B cell (primary cell): ENCODE data around the gene ANXA1. TPM values are rescaled to one million over a fixed set of nuclear protein-coding genes. Genes with fewer than 3 reads are reported as not detected.

Experiments used
- ATAC-seq: fragments of 200-7000 bp; cut with Tn5 transposase; one replicate; pipeline ENCODE4 v1.10.0; 2021; ENCODE audit warnings: low read depth, mild to moderate bottlenecking, moderate number of reproducible peaks, moderate library complexity
- CTCF ChIA-PET: fragments of 350-600 bp; sonication (Branson Sonifier 250); formaldehyde crosslinking; loops from one replicate; lab custom pipeline; 2021; ENCODE audit warnings: antibody characterized with exemption, inconsistent platforms; lab: Charles Lee
- POLR2A ChIA-PET: fragments of 350-600 bp; sonication (Branson Sonifier 250); formaldehyde crosslinking; loops from one replicate; lab custom pipeline; 2021; ENCODE audit warnings: antibody characterized with exemption; lab: Charles Lee
- DNase-seq: peaks from one replicate; pipeline ENCODE4 v3.0.0; 2013
- H2AFZ ChIP-seq: 2 replicates; pipeline ENCODE4 v1.6.1; 2012; ENCODE audit warnings: mild to moderate bottlenecking, low read depth, low read length; ENCODE audit not compliant: insufficient read depth, poor library complexity, severe bottlenecking
- H3K27ac ChIP-seq, 2 donors: 1 replicate in 1 of 2; 2 replicates in 1 of 2; pipeline ENCODE4 v1.5.1; 2012 to 2013; ENCODE audit warnings: low read length in 2 of 2, mild to moderate bottlenecking in 2 of 2, moderate library complexity in 1 of 2
- H3K27me3 ChIP-seq, 4 experiments: fragments of 200-600 bp in 1 of 4; sonication (generic) in 1 of 4; replicated peaks in 1 of 4; 1 replicate in 2 of 4; 2 replicates in 2 of 4; pipeline versions ENCODE4 v1.6.1 to v1.7.0; 2013 to 2016; ENCODE audit warnings: low read length in 3 of 4, mild to moderate bottlenecking in 2 of 4, mixed read lengths in 1 of 4, moderate library complexity in 1 of 4; ENCODE audit not compliant: insufficient read depth in 4 of 4, control insufficient read depth in 3 of 4; ENCODE audit errors: control extremely low read depth in 1 of 4
- H3K36me3 ChIP-seq, 2 experiments: replicated peaks in 1 of 2; 1 replicate in 1 of 2; 2 replicates in 1 of 2; pipeline versions ENCODE4 v1.6.1 to v1.7.1; 2013; ENCODE audit warnings: low read length in 1 of 2; ENCODE audit not compliant: insufficient read depth in 2 of 2, control insufficient read depth in 1 of 2; ENCODE audit errors: control extremely low read depth in 1 of 2, extremely low read depth in 1 of 2
- H3K4me1 ChIP-seq, 2 donors: fragments of 200-600 bp in 1 of 2; sonication (generic) in 1 of 2; 1 replicate in 1 of 2; 2 replicates in 1 of 2; pipeline versions ENCODE4 v1.5.1 to v1.6.1; 2013 to 2017; ENCODE audit warnings: low read length in 2 of 2; ENCODE audit not compliant: control insufficient read depth in 2 of 2, insufficient read depth in 2 of 2
- H3K4me2 ChIP-seq: replicated peaks from 2 replicates; pipeline ENCODE3; 2012; ENCODE audit warnings: mild to moderate bottlenecking, low read depth, low read length; ENCODE audit not compliant: poor library complexity, severe bottlenecking
- H3K4me3 ChIP-seq, 5 experiments: fragments of 200-600 bp in 1 of 5; sonication (generic) in 1 of 5; 1 replicate in 3 of 5; 2 replicates in 2 of 5; pipeline versions ENCODE4 v1.5.1 to v1.7.0; 2011 to 2016; ENCODE audit warnings: low read length in 4 of 5, mild to moderate bottlenecking in 4 of 5, low read depth in 2 of 5, control low read depth in 1 of 5, moderate library complexity in 1 of 5; ENCODE audit not compliant: insufficient read depth in 1 of 5; ENCODE audit errors: control extremely low read depth in 1 of 5, extremely low read depth in 1 of 5
- H3K79me2 ChIP-seq: fragments of 200-600 bp; sonication (generic); one replicate; pipeline ENCODE4 v1.6.0; 2016; ENCODE audit warnings: low read length; ENCODE audit not compliant: control insufficient read depth, insufficient read depth
- H3K9ac ChIP-seq: fragments of 200-600 bp; sonication (generic); 2 replicates; pipeline ENCODE4 v1.6.1; 2017; ENCODE audit warnings: mild to moderate bottlenecking, low read length, moderate library complexity
- H3K9me3 ChIP-seq, 3 donors: one replicate each; pipeline versions ENCODE4 v1.6.1 to v1.7.1; 2013; ENCODE audit warnings: low read length in 2 of 3; ENCODE audit not compliant: control insufficient read depth in 2 of 3, insufficient read depth in 1 of 3; ENCODE audit errors: control extremely low read depth in 1 of 3
- H4K20me1 ChIP-seq: 2 replicates; pipeline ENCODE4 v1.6.0; 2012; ENCODE audit warnings: mild to moderate bottlenecking, low read length; ENCODE audit not compliant: insufficient read depth, control insufficient read depth, poor library complexity, severe bottlenecking
- H3K27ac Mint-ChIP-seq: one replicate; pipeline ENCODE4 v1.8.0; 2021; ENCODE audit warnings: mixed read lengths
- H3K27me3 Mint-ChIP-seq: one replicate; pipeline ENCODE4 v1.8.0; 2021; ENCODE audit warnings: mixed read lengths
- H3K4me1 Mint-ChIP-seq: one replicate; pipeline ENCODE4 v1.8.0; 2021; ENCODE audit warnings: mixed read lengths
- H3K4me3 Mint-ChIP-seq: one replicate; pipeline ENCODE4 v1.8.0; 2021; ENCODE audit warnings: mixed read lengths
- H3K9me3 Mint-ChIP-seq: one replicate; pipeline ENCODE4 v1.8.0; 2022; ENCODE audit warnings: mixed read lengths; ENCODE audit not compliant: insufficient read depth
- EZH2 ChIP-seq: IDR thresholded peaks from 2 replicates; pipeline ENCODE4 v1.6.1; 2012; ENCODE audit warnings: borderline replicate concordance, low read depth, mild to moderate bottlenecking, moderate library complexity, low read length; ENCODE audit not compliant: insufficient read depth, poor library complexity, severe bottlenecking
- WGBS: methylation state at CpG from one replicate; pipeline ENCODE4 v1.1.5; 2013; ENCODE audit warnings: missing lambda C conversion rate; ENCODE audit not compliant: insufficient coverage; 5-methylcytosine and 5-hydroxymethylcytosine counted together
- intact Hi-C: fragments of 100-400 bp; cut with micrococcal nuclease; formaldehyde crosslinking; loops from one replicate; pipeline ENCODE4 v1.10.0; 2022
- polyA plus RNA-seq: library from polyadenylated mRNA; depleted of rRNA; stranded (reverse); fragments of >200 nt; gene quantifications from 2 replicates; pipeline ENCODE4 v1.2.3, GENCODE V29; 2012
- total RNA-seq, 2 donors: library from RNA; stranded (reverse); fragments of 120-200 nt in 1 of 2; gene quantifications; 1 replicate in 1 of 2; 2 replicates in 1 of 2; pipeline versions ENCODE4 v1.2.3 to v1.2.4, GENCODE V29; 2013 to 2022
- TF ChIP-seq, protein P1 (sequence below): fragments of 200-600 bp; IDR thresholded peaks from one replicate; pipeline ENCODE4 v1.8.0; 2022; ENCODE audit warnings: antibody characterized with exemption, mild to moderate bottlenecking

ANXA1 gene
- total and polyA plus RNA-seq, 2 donors (not counting 1 experiment from before 2014, with no cell fraction given) = 0.99 to 15.4 TPM

- H3K27ac ChIP-seq = no peak overlapping the region
- TF ChIP-seq, protein P1, sequence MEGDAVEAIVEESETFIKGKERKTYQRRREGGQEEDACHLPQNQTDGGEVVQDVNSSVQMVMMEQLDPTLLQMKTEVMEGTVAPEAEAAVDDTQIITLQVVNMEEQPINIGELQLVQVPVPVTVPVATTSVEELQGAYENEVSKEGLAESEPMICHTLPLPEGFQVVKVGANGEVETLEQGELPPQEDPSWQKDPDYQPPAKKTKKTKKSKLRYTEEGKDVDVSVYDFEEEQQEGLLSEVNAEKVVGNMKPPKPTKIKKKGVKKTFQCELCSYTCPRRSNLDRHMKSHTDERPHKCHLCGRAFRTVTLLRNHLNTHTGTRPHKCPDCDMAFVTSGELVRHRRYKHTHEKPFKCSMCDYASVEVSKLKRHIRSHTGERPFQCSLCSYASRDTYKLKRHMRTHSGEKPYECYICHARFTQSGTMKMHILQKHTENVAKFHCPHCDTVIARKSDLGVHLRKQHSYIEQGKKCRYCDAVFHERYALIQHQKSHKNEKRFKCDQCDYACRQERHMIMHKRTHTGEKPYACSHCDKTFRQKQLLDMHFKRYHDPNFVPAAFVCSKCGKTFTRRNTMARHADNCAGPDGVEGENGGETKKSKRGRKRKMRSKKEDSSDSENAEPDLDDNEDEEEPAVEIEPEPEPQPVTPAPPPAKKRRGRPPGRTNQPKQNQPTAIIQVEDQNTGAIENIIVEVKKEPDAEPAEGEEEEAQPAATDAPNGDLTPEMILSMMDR = no peak
- TF ChIP-seq EZH2 = no peak
- ChIA-PET POLR2A (no interaction called here), CTCF (no interaction called here)
- no peak for DNase-seq
- no peaks in the 10 kb centered on the region for H3K36me3 ChIP-seq
- H3K27me3 ChIP-seq = peaks cover 0 to 3% (median 0%) of the 10 kb centered on the region in 4 experiments
- H3K4me3 ChIP-seq = no peak overlapping the region
- no peak overlapping the region for H2AFZ ChIP-seq
- H3K9me3 ChIP-seq = no peaks in the 10 kb centered on the region
- H3K4me2 ChIP-seq = no peak overlapping the region
- Mint-ChIP-seq H3K27ac (no peak overlapping the region), H3K9me3 (no peaks in the 10 kb centered on the region), H3K4me1 (no peaks in the 10 kb centered on the region), H3K27me3 (no peaks in the 10 kb centered on the region), H3K4me3 (no peak overlapping the region)
- ATAC-seq = no peak
- no peak overlapping the region for H3K9ac ChIP-seq
- 67% methylated on average over 3 of the region's 4 CpGs for WGBS
- H4K20me1 ChIP-seq = no peaks in the 10 kb centered on the region
- intact Hi-C loops = loop anchor here (5.0 kb wide), 1 partner anchor 1537 kb away; no protein-coding TSS in a partner anchor
- no peaks in the 10 kb centered on the region for H3K79me2 ChIP-seq
- H3K4me1 ChIP-seq = no peaks in the 10 kb centered on the region
Observed at GRCh38 chr9:73204936-73205335, 53.3 kb downstream of the ANXA1 start.

- H4K20me1 ChIP-seq = no peaks in the 10 kb centered on the region
- H3K27ac ChIP-seq = no peak overlapping the region
- no CpG with 5 or more reads among the region's 1 CpG for WGBS
- intact Hi-C loops = no loop called here
- H3K27me3 Mint-ChIP-seq = no peaks in the 10 kb centered on the region
- no peak overlapping the region for H3K4me3 Mint-ChIP-seq
- no peaks in the 10 kb centered on the region for H3K9me3 ChIP-seq
- no peak for ATAC-seq
- H3K4me3 ChIP-seq = no peak overlapping the region
- no peak overlapping the region for H3K4me2 ChIP-seq
- no peaks in the 10 kb centered on the region for H3K4me1 Mint-ChIP-seq
- DNase-seq = no peak
- no peaks in the 10 kb centered on the region for H3K79me2 ChIP-seq
- no peak overlapping the region for H3K9ac ChIP-seq
- no peaks in the 10 kb centered on the region for H3K36me3 ChIP-seq
- H3K27ac Mint-ChIP-seq = no peak overlapping the region
- no peaks in the 10 kb centered on the region for H3K9me3 Mint-ChIP-seq
- no peak overlapping the region for H2AFZ ChIP-seq
- CTCF ChIA-PET = no interaction called here
- TF ChIP-seq EZH2 = no peak
- TF ChIP-seq, protein P1 = no peak
- H3K27me3 ChIP-seq = peaks cover 0 to 3% (median 0%) of the 10 kb centered on the region in 4 experiments
- no peaks in the 10 kb centered on the region for H3K4me1 ChIP-seq
- POLR2A ChIA-PET = no interaction called here
Observed at GRCh38 chr9:73206851-73207250, 55.2 kb downstream of the ANXA1 start.
